ENCODE data around the gene GHR. TPM values are rescaled to one million over a fixed set of nuclear protein-coding genes. Genes with fewer than 3 reads are reported as not detected.

The GHR gene
- total RNA-seq, 2 experiments from 2014 or later: not detected

GRCh38 chr5:42740920-42741319 lies 317.7 kb downstream of the GHR start:
- POLR2A ChIA-PET: no interaction called here
- no peaks in the 10 kb centered on the region for H3K27me3 Mint-ChIP-seq
- no peaks in the 10 kb centered on the region for H3K9me3 Mint-ChIP-seq
- intact Hi-C loops (cut with micrococcal nuclease): no loop called here
- CTCF ChIA-PET: interaction anchor here (0.6 to 0.9 kb wide), 2 partner anchors 70 to 148 kb away, joined by 3 read pairs; no protein-coding TSS in a partner anchor
- H3K36me3 Mint-ChIP-seq (ENCODE audit: low read depth): no peaks in the 10 kb centered on the region
- TF ChIP-seq, protein P1, sequence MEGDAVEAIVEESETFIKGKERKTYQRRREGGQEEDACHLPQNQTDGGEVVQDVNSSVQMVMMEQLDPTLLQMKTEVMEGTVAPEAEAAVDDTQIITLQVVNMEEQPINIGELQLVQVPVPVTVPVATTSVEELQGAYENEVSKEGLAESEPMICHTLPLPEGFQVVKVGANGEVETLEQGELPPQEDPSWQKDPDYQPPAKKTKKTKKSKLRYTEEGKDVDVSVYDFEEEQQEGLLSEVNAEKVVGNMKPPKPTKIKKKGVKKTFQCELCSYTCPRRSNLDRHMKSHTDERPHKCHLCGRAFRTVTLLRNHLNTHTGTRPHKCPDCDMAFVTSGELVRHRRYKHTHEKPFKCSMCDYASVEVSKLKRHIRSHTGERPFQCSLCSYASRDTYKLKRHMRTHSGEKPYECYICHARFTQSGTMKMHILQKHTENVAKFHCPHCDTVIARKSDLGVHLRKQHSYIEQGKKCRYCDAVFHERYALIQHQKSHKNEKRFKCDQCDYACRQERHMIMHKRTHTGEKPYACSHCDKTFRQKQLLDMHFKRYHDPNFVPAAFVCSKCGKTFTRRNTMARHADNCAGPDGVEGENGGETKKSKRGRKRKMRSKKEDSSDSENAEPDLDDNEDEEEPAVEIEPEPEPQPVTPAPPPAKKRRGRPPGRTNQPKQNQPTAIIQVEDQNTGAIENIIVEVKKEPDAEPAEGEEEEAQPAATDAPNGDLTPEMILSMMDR (IDR thresholded peaks at IDR 0.05): no peak
- DNase-seq (no peak), ATAC-seq (no peak)
- no peak overlapping the region for H3K27ac Mint-ChIP-seq
- no peak overlapping the region for H3K4me3 Mint-ChIP-seq
- no peaks in the 10 kb centered on the region for H3K4me1 Mint-ChIP-seq (ENCODE audit: low read depth)

DNA sequence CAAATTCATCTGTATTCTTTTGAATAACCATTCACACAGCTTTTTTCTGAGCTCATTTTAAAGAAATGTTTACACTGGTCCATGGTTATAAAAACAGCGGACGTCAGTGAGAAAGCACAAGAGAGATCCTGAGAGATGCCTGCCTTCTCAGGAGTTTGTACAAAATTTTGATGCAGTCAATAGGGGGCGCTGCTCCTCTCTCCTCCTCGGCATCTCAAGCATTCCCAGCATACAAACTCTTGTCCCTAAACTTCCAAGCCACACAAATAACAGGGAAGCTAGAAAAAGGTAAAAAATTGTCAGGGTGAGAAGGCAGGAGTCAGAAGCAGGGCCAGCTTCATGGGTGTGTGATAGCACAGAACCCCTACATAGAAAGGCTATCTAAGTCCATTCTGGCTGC lies 322.2 kb downstream of the GHR start:
- CTCF ChIA-PET: interaction anchor here (0.7 to 1.7 kb wide), 8 partner anchors 9 to 361 kb away, joined by 3 to 6 read pairs (median 3); no protein-coding TSS in a partner anchor

GRCh38 chr5:42745856-42746255 lies 322.6 kb downstream of the GHR start:
- CTCF ChIA-PET: interaction anchor here (0.9 to 1.7 kb wide), 4 partner anchors 22 to 144 kb away, joined by 3 to 6 read pairs (median 4); no protein-coding TSS in a partner anchor

More for the DNA sequence above, 322.2 kb downstream of the GHR start:
- Mint-ChIP-seq H3K27me3 (no peaks in the 10 kb centered on the region), H3K9me3 (no peaks in the 10 kb centered on the region), H3K27ac (no peak overlapping the region), H3K36me3 (ENCODE audit: low read depth) (no peaks in the 10 kb centered on the region), H3K4me3 (no peak overlapping the region), H3K4me1 (ENCODE audit: low read depth) (peaks cover 6% of the 10 kb centered on the region)
- TF ChIP-seq, protein P1 (IDR thresholded peaks at IDR 0.05): peak; percentile 42
- intact Hi-C loops (cut with micrococcal nuclease): no loop called here
- DNase-seq (peak; percentile 15), ATAC-seq (no peak)
- POLR2A ChIA-PET: no interaction called here

GRCh38 chr5:42749020-42749419 lies 325.8 kb downstream of the GHR start:
- ATAC-seq (peak; percentile 39), DNase-seq (no peak)
- intact Hi-C loops (cut with micrococcal nuclease): no loop called here
- CTCF ChIA-PET: no interaction called here
- H3K4me3 Mint-ChIP-seq: no peak overlapping the region
- TF ChIP-seq, protein P1 (IDR thresholded peaks at IDR 0.05): no peak
- POLR2A ChIA-PET: no interaction called here
- no peaks in the 10 kb centered on the region for H3K27me3 Mint-ChIP-seq
- no peaks in the 10 kb centered on the region for H3K36me3 Mint-ChIP-seq (ENCODE audit: low read depth)
- no peak overlapping the region for H3K27ac Mint-ChIP-seq
- no peaks in the 10 kb centered on the region for H3K9me3 Mint-ChIP-seq
- H3K4me1 Mint-ChIP-seq (ENCODE audit: low read depth): peaks cover 6% of the 10 kb centered on the region

More at GRCh38 chr5:42745856-42746255, 322.6 kb downstream of the GHR start:
- no peak overlapping the region for H3K27ac Mint-ChIP-seq
- H3K4me3 Mint-ChIP-seq: no peak overlapping the region
- intact Hi-C loops (cut with micrococcal nuclease): no loop called here
- DNase-seq: no peak
- no peaks in the 10 kb centered on the region for H3K9me3 Mint-ChIP-seq
- H3K27me3 Mint-ChIP-seq: no peaks in the 10 kb centered on the region
- no peak for ATAC-seq
- peaks cover 6% of the 10 kb centered on the region for H3K4me1 Mint-ChIP-seq (ENCODE audit: low read depth)
- TF ChIP-seq, protein P1 (IDR thresholded peaks at IDR 0.05): no peak
- H3K36me3 Mint-ChIP-seq (ENCODE audit: low read depth): no peaks in the 10 kb centered on the region
- POLR2A ChIA-PET: no interaction called here

- Mint-ChIP-seq H3K27ac (no peak overlapping the region), H3K4me3 (no peak overlapping the region), H3K27me3 (no peaks in the 10 kb centered on the region), H3K36me3 (ENCODE audit: low read depth) (no peaks in the 10 kb centered on the region), H3K4me1 (ENCODE audit: low read depth) (peaks cover 6% of the 10 kb centered on the region), H3K9me3 (no peaks in the 10 kb centered on the region)
- intact Hi-C loops (cut with micrococcal nuclease): no loop called here
- ChIA-PET CTCF (no interaction called here), POLR2A (interaction anchor here (0.8 kb wide), 1 partner anchor 10 kb away, joined by 3 read pairs; no protein-coding TSS in a partner anchor)
- no peak for DNase-seq
- ATAC-seq: no peak
- TF ChIP-seq, protein P1 (IDR thresholded peaks at IDR 0.05): no peak
These were observed 327.3 kb downstream of the GHR start for GRCh38 chr5:42750507-42750906.

Data from activated CD8-positive, alpha-beta T cell treated with anti-CD3 and anti-CD28 coated beads for 36 hours (primary cell).